Measurements from ENCODE around the gene CDC42BPB.

The CDC42BPB gene

DNA sequence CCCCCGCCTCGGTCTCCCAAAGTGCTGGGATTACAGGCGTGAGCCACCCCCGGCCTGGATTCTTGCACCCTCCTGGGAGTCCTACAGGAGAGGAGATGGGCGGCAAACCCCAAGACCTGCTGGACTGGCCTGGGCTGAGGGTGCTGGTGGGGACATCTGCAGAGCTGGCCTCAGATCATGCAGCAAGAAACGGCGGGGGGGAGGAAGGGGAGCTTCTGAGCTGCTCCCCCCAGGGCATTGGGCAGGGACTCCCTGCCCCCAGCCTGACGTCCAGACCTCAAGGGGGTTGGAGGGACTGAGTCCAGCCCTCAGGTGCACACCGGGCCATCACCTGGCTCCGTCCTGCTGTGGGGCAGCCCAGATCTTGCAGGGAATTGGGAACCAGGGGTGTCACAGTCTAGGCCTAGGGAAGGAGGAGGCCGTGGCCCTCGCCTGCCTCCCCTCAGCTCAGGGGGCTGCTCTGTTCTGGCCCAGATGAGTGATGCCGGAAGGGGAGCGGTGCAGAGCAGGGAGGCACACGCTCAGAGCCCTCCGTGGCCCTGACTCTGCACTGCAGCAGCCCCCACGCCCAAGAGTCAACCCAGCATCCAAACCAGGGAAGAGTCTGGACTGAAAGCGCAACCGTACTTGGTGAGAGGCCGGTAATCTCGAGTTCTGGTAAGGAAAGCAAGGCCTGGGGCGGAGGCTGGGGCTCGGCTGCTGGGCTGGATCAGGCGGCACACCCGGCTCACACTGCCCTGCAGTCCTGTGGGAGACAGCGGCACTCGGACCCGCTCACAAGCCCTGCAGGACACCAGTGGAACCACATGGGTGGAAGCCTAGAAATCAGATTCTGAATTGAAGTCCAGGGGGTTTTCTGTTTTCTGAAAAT lies 143.8 kb downstream of the CDC42BPB start:
- peaks cover 0 to 58% (median 30%) of the 10 kb centered on the region in 10 experiments; a peak in 16 of 20 replicates for H3K4me1 ChIP-seq
- no peaks in the 10 kb centered on the region for H3K9me3 ChIP-seq (replicated peaks in 1 of 11)
- peak overlapping the region in 2 of 11 experiments; percentile 5 to 24; a peak in 1 of 22 replicates for H3K9ac ChIP-seq
- H3K4me2 ChIP-seq: peak overlapping the region in 9 of 11 experiments; percentile 12 to 85 (median 69); a peak in 14 of 22 replicates
- H4K20me1 ChIP-seq: peaks cover 12 to 54% (median 20%) of the 10 kb centered on the region in 11 experiments; a peak in 19 of 22 replicates
- no peaks in the 10 kb centered on the region for H3K27me3 ChIP-seq
- H3K36me3 ChIP-seq: peaks cover 0 to 21% (median 4%) of the 10 kb centered on the region in 11 experiments; a peak in 5 of 22 replicates
- H3K4me3 ChIP-seq: no peak overlapping the region
- no peak for TF ChIP-seq Cebpa-rat (IDR thresholded peaks at IDR 0.05)
- H3K27ac ChIP-seq: no peak overlapping the region

DNA sequence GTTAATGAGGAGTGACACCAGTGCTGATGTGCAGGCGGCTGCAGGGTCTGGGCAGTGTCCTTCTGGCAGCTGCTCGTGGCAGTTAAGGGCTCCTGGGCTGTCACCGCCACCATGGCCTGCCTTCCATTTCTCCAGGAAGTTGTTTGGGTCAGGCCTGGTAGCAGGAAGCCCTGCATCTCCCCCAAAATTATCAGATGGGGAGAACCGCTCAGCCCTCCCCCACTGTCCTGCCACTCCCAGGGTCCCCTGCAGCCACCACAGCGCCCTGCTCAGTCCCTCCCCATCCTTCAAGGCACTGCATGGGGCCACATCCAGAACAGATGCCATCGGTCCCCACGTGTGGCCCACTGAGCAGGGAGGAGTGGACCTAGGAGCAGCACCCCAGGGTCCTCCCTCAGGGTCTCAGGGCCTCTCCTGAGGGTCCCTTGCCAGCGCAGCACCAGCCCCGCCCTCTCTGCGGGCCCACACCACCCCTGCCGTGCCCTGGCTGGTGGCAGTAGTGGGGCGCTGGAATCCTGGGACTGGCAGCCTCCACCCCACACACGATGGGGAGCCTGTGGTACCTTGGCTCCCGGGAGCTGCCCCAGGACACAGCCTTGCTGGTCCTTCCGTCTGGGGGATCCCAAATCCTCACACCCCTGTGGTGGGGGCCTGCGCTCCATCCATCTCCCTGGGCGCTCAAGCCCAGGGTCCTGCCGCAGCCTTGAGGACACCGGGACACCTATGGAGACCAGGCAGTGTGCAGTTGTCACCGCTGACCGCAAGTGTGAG lies 145.2 kb downstream of the CDC42BPB start:
- Histone ChIP-seq H3K36me3 (peaks cover 0 to 31% (median 6%) of the 10 kb centered on the region in 11 experiments; a peak in 13 of 22 replicates), H3K27me3 (no peaks in the 10 kb centered on the region), H3K9ac (no peak overlapping the region), H3K4me1 (peaks cover 0 to 63% (median 42%) of the 10 kb centered on the region in 10 experiments; a peak in 16 of 20 replicates), H4K20me1 (peaks cover 26 to 67% (median 34%) of the 10 kb centered on the region in 11 experiments; a peak in 21 of 22 replicates), H3K4me3 (no peak overlapping the region), H3K27ac (no peak overlapping the region), H3K4me2 (no peak overlapping the region), H3K9me3 (replicated peaks in 1 of 11) (no peaks in the 10 kb centered on the region)
- TF ChIP-seq Cebpa-rat (IDR thresholded peaks at IDR 0.05): no peak

DNA sequence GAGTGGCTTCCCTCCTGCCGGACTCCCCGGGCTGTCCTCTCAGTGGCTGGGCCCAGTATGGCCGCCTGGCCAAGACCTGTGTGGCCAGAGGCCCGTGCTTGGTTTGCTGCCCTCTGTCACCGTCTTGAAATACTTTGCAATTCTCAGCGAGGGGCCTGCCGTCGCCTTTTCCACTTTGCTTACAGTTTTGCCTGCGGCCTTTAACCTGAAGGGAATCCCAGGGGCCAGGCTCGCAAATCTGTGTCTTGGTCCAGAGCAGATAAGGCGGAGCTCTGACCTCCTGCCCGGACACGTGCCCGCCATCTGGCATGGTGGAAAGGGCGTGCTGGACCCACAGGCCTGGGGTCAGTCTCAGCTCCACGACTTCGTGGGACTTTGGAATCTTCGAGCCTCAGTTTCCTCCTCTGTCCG lies 145.8 kb downstream of the CDC42BPB start:
- no peak overlapping the region for H3K4me2 ChIP-seq
- peaks cover 33 to 67% (median 41%) of the 10 kb centered on the region in 11 experiments; a peak in 21 of 22 replicates for H4K20me1 ChIP-seq
- peaks cover 5 to 37% (median 12%) of the 10 kb centered on the region in 11 experiments; a peak in 17 of 22 replicates for H3K36me3 ChIP-seq
- H3K4me1 ChIP-seq: peaks cover 0 to 63% (median 48%) of the 10 kb centered on the region in 10 experiments; a peak in 16 of 20 replicates
- no peak overlapping the region for H3K27ac ChIP-seq
- H3K9me3 ChIP-seq (replicated peaks in 1 of 11): no peaks in the 10 kb centered on the region; a peak in 1 of 22 replicates
- H3K4me3 ChIP-seq: no peak overlapping the region
- H3K27me3 ChIP-seq: no peaks in the 10 kb centered on the region
- TF ChIP-seq Cebpa-rat (IDR thresholded peaks at IDR 0.05): no peak
- H3K9ac ChIP-seq: no peak overlapping the region

DNA sequence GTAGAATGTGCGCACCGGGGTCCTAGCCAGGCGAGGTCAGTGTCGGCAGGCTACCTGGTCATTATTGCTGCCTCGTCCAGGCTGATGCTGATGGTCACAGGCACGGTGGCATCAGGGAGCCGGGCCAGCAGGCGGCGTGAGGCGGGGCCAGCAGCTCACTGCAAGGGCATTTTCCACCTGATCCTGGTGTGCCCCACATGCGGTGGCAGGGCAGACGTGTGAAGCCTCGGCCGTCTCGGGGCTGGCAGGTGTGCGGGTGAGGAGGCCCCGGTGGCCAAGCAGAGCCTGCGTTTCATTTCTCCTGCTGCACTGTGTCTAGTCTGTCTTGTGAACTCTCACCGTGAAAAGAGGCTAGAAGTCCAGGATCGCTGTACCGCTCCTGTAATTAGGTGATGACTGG lies 146.9 kb downstream of the CDC42BPB start:
- Histone ChIP-seq H3K36me3 (peaks cover 13 to 48% (median 21%) of the 10 kb centered on the region in 11 experiments), H3K4me1 (peaks cover 0 to 61% (median 49%) of the 10 kb centered on the region in 10 experiments; a peak in 16 of 20 replicates), H3K27me3 (no peaks in the 10 kb centered on the region), H3K4me3 (no peak overlapping the region), H3K9me3 (replicated peaks in 1 of 11) (no peaks in the 10 kb centered on the region; a peak in 1 of 22 replicates), H3K4me2 (no peak overlapping the region), H4K20me1 (peaks cover 34 to 65% (median 42%) of the 10 kb centered on the region in 11 experiments; a peak in 21 of 22 replicates), H3K9ac (no peak overlapping the region), H3K27ac (no peak overlapping the region)
- TF ChIP-seq Cebpa-rat (IDR thresholded peaks at IDR 0.05): no peak

DNA sequence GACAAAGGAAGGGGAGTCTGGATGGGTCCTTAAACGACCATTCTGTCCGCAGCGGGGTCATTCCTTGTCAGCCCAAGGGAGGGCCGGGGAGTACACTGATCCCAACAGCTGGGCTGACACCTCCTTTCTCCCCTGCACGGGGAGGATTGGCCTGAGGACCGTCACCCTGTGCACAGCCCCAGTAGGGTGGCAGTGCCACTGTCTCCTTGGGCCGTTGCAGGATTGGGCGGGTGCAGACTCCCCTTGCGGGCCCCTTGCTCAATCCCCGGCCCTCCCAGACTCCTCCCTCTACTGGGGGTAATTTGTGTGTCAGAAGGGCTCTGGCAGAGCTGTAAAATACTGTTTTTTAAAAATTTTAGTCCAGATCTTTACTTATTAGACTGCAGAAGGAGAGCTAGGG lies 147.4 kb downstream of the CDC42BPB start:
- peaks cover 18 to 53% (median 26%) of the 10 kb centered on the region in 11 experiments for H3K36me3 ChIP-seq
- H3K27ac ChIP-seq: no peak overlapping the region
- no peak overlapping the region for H3K9ac ChIP-seq
- peaks cover 0 to 56% (median 48%) of the 10 kb centered on the region in 10 experiments; a peak in 16 of 20 replicates for H3K4me1 ChIP-seq
- H3K9me3 ChIP-seq (replicated peaks in 1 of 11): no peaks in the 10 kb centered on the region; a peak in 1 of 22 replicates
- no peak for TF ChIP-seq Cebpa-rat (IDR thresholded peaks at IDR 0.05)
- peaks cover 34 to 65% (median 42%) of the 10 kb centered on the region in 11 experiments; a peak in 21 of 22 replicates for H4K20me1 ChIP-seq
- no peak overlapping the region for H3K4me2 ChIP-seq
- H3K4me3 ChIP-seq: no peak overlapping the region
- no peaks in the 10 kb centered on the region for H3K27me3 ChIP-seq

DNA sequence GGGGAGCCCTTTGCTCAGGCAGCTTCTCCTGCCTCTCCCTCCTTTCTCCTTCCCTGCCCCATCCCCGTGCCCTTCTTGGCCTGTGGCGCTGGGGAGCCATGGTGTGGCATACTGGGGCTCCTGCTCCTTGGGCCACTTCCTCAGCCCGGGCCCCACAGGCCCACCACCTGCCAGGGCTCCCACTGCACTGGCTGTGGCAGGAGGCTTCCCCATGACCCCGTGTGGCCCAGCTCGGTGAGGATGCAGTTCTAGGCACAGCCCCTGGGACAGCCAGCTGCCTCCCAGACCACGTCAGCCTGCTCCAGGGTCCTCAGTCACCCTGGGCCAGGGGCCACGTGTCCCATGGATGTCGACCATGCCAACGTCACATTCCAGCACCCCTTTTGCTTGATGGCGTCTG lies 147.9 kb downstream of the CDC42BPB start:
- peaks cover 34 to 61% (median 42%) of the 10 kb centered on the region in 11 experiments; a peak in 21 of 22 replicates for H4K20me1 ChIP-seq
- H3K4me1 ChIP-seq: peaks cover 0 to 52% (median 43%) of the 10 kb centered on the region in 10 experiments; a peak in 16 of 20 replicates
- H3K36me3 ChIP-seq: peaks cover 20 to 57% (median 28%) of the 10 kb centered on the region in 11 experiments
- H3K4me2 ChIP-seq: peak overlapping the region in 4 of 11 experiments; percentile 86 to 94 (median 92); a peak in 5 of 22 replicates
- H3K9ac ChIP-seq: no peak overlapping the region
- TF ChIP-seq Cebpa-rat (IDR thresholded peaks at IDR 0.05): no peak
- H3K9me3 ChIP-seq (replicated peaks in 1 of 11): no peaks in the 10 kb centered on the region; a peak in 1 of 22 replicates
- no peaks in the 10 kb centered on the region for H3K27me3 ChIP-seq
- no peak overlapping the region for H3K27ac ChIP-seq
- no peak overlapping the region for H3K4me3 ChIP-seq

DNA sequence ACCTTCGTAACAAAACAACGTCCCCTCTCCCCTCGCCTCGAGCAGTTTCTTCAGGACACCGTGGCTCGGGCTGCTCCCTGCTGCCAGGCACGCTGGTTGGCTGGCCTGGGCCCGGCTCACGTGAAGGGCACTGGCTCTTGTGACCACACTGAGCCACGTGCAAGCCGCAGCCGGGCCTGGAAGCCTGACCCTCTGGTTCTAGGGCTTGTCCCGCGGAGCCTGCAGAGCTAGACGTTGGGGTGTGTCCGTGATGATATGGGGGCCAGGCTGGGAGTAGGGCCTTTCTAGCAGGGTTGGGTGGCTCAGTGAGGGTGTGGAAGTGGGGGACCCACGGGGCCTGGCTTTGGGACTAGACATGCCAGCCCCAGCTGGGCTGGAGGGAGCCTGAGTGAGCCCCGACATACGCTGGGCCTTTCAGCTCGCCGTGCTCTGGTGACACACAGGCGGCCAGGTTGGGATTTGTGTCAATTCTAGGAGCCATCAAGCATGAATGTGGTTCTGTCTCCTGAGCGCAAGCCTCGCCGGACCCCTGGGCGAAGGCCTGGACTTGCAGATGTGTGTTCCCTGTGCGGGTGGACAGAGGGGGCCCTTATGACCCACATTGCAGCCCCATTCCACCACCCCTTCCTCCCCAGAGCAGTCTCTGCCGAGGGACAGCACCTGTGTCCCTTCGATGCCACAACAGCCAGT lies 148.4 kb downstream of the CDC42BPB start:
- Histone ChIP-seq H3K4me2 (peak overlapping the region in 8 of 11 experiments; percentile 68 to 94 (median 91); a peak in 12 of 22 replicates), H3K36me3 (peaks cover 25 to 62% (median 33%) of the 10 kb centered on the region in 11 experiments)

More for the DNA sequence above, 148.4 kb downstream of the CDC42BPB start:
- Histone ChIP-seq H3K4me1 (peaks cover 0 to 46% (median 38%) of the 10 kb centered on the region in 10 experiments; a peak in 16 of 20 replicates), H3K4me3 (no peak overlapping the region), H3K27ac (no peak overlapping the region), H3K9me3 (replicated peaks in 1 of 11) (no peaks in the 10 kb centered on the region; a peak in 1 of 22 replicates), H4K20me1 (peaks cover 34 to 64% (median 42%) of the 10 kb centered on the region in 11 experiments; a peak in 21 of 22 replicates), H3K9ac (0 out of 22 replicates have a peak overlapping the region, but pooled peaks of 1 of the 11 experiments have one; percentile 29), H3K27me3 (no peaks in the 10 kb centered on the region)
- no peak for TF ChIP-seq Cebpa-rat (IDR thresholded peaks at IDR 0.05)
